GM18511 (cell line): Measurements from ENCODE around the gene CSTA.
A peak's percentile ranks its signal among the peaks of the same experiment; 100 is the strongest.

ENCODE experiments used
- ATAC-seq: cut with Tn5 transposase; IDR thresholded peaks from one replicate; pipeline ENCODE4 v1.9.1; 2021; ENCODE audit warnings: mild to moderate bottlenecking, moderate library complexity; ENCODE audit not compliant: unreplicated experiment

The CSTA gene

DNA sequence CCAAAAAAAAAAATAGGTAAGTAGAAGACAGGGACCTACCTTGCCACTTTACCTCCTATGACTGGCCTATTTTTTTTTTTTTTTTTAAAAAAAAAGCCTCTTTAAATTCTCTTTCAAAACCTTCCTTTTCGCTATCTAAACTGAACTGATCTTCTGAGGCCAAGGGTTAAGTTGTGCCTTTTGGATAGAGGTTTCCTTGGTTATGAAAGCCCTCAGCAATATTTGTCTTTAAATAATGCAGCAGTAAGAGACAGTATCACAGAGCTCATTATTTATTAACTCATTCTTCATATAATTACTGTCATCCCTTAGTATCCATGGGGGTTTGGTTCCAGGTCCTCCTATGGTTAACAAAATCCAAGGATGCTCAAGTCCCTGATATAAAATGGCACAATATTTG lies 49.0 kb downstream of the CSTA start:
- ATAC-seq = no peak

DNA sequence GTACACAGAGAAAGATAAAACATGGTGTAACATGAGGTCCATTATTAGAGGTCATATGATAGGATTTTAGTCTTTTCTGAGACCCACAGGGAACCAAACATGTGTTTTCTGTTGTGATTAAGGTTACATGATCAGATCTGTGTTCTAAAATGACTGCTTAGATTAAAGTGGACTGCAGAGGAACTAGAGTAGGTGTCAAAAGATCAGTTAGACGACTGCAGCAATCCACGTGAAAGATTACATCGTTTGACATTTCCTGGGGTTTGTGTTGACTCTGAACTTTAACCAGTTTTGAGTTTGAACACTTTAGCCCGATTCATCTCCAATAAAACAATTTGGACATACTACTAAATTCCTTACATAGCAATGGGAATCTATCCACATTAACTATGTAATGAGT lies 52.9 kb downstream of the CSTA start:
- no peak for ATAC-seq

DNA sequence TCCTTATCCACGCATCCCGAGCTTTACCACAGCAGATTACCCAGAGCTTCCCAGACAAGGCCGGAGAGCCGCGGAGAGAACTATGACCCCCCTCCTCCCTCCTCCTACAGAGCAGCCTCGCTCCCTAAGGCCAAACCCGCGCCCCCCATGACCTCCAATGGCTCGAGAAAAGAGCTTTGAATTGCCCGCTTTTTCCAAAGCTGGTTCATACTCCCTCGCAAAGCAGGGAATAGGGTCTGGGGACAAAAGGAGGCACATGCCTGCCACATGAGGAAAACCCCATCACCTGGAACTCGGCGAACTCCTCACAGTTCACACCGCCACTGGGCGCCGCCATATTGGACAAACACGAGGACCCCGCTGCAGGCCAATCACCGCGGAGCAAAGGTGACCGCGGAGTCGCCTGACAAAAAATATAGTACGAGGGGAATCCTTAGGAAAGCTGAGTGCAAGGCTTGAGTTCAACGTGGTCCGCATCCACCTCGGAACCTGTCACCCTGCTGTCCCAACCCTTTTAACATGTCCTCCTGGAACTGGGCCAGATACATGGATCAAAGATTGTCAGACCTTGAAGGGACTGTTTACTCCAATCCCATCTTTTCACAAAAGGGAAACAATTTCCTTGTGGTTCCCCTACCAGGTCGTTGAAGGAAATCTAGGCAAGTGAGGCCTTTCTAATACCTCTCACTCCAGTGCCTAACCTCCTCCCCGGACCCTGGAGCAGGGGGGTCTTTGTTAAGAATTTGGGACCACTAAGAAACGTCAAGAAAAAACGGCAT lies 58.0 kb downstream of the CSTA start, which contains the start of gene MIX23:
Gene MIX23, minus strand, starts transcription at position 344 of the 779 bp plus-strand sequence. Its CDS starts 7 bp downstream, at position 337.
- ATAC-seq = peak; percentile 47

DNA sequence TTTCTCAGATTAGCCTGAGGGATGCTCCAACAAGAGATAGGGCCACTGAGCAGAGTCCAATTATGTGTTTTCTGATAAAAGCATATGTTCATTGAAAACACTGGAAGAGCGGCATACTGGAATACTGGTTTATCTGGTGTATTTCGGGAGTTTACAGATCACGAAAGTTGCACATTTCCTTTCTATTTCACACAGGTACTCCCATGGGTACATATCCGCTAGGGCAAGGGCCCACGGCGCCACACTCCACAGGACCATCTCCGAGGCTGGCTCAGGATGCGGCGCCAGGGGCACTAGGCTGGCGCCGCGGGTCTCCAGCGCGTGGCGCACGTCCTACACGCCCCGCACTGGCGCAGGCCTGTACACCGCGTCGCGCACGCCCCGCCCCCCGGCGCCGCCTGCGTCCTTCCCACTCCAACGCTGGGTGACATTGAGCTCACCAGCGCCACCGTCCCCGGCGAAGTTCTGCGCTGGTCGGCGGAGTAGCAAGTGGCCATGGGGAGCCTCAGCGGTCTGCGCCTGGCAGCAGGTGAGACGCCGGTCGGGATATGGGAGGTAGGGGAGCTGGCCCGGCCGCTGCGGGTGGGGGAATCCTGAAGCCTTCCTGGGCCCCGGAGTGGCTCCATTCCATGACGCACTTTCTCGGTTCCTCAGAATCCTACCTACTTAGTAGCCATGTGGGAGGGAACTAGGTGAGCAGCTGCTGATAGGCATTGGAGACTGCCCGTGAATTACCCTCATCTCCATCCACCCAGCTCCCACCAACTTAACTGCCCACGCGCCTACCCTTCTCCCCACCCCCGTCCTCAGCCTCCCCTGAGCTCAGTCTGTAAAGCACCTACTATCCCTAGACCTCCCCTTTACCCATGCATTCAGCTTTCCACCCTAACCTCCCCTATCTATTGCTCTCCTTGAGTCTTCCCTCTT lies 59.0 kb downstream of the CSTA start, which contains the start of gene FAM162A:
Gene FAM162A, plus strand, starts transcription at position 412 of the 927 bp plus-strand sequence. Its CDS starts 84 bp downstream, at position 496.
- ATAC-seq = peak; percentile 89

DNA sequence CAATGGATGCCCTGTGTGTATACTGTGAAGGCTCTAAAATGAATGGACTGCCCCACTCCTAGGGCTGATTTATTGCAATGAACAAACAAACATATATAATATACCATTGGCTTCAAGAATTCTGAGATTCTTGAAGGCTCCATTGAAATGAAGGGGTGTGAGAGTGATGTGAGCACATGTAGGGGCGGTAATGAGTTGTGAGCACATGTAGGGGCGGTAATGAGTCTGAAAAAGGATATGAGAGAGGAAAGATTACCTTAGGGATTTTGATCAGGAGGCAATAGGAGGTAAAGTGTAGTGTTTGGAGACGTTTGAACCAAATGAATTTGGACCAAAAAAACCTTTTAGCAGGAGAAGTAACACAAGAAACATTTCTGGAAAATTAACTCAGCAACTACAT lies 62.7 kb downstream of the CSTA start:
- no peak for ATAC-seq

DNA sequence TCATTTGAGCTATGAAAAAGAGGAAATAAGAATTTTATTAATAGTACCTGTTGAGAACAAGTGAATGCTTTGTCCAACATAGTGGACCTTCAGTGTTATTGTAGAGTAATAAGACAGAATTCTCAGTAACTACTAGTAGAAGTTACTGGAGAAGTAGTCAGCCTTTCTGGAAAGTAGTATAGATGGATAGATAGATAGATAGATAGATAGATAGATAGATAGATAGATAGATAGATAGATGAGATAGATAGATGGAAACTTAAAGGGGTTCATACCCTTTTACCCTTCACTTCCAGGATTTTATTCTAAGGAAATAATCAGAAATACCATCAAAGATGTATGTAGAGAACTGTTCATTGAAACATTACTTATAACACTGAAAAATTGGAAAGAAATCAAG lies 64.1 kb downstream of the CSTA start:
- no peak for ATAC-seq

DNA sequence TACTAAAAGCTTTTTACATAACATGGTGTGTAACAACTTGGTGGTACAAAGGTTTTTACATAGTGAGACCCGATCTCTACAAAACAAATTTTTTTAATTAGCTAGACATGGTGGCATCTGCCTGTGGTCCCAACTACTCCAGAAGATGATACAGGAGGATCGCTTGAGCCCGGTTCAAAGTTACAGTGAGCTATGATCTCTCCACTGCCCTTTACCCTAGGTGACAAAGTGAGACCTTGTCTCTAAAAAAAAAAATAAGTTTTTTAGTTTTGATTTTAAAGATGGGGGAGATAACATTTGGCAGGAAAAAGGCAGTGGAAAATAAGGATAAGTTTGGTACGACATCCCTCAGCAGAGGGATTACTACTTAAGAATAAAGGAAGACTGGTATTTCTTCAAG lies 64.8 kb downstream of the CSTA start:
- ATAC-seq = no peak

DNA sequence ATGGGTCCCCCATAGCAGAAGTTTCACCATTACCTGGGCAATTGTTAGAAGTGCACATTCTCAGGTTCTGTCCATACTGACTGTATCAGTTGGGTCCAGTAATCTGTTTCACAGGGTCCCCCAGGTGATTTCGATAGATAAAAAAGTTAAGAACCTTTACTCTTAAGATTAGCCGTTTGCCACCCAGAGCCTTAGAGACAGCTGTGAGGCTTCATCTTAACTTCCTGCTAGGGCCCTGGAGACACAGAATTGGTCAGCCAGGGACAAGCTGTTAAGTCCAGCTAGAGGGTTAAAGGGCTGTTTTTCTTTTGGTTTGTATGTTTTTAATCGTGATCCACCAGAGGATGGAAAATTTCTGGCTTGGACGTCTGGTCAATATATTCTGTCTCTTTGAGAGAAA lies 65.6 kb downstream of the CSTA start:
- no peak for ATAC-seq
